WTC11 (cell line): Measurements from ENCODE around the gene JAZF1. TPM values are rescaled to one million over a fixed set of nuclear protein-coding genes. Genes with fewer than 3 reads are reported as not detected.
"Not testable (repeated sequence)": the region's sequence is repeated elsewhere in the genome, so short reads cannot be mapped to it uniquely, and the experiment has no call there.

Experiments
- ATAC-seq: fragments of 200-7000 bp; cut with Tn5 transposase; 2 replicates; pipeline ENCODE4 v1.10.0; 2021; ENCODE audit warnings: mild to moderate bottlenecking, moderate library complexity
- CTCF ChIA-PET: fragments of 300-600 bp; sonication (Branson Sonifier 250); formaldehyde crosslinking; loops from one replicate; lab custom pipeline; 2021; ENCODE audit warnings: antibody characterized with exemption; lab: Charles Lee
- POLR2A ChIA-PET: fragments of 350-600 bp; sonication (Branson Sonifier 250); formaldehyde crosslinking; loops from one replicate; lab custom pipeline; 2021; ENCODE audit warnings: antibody characterized with exemption; lab: Charles Lee
- DNase-seq: peaks from one replicate; pipeline ENCODE4 v3.0.0; 2021; ENCODE audit warnings: low spot score
- H3K27ac Mint-ChIP-seq: 2 replicates; pipeline ENCODE4 v1.8.0; 2021; ENCODE audit warnings: mixed read lengths
- H3K27me3 Mint-ChIP-seq: 2 replicates; pipeline ENCODE4 v1.8.0; 2021; ENCODE audit warnings: low read depth, mild to moderate bottlenecking, moderate library complexity, mixed read lengths
- H3K36me3 Mint-ChIP-seq: 2 replicates; pipeline ENCODE4 v1.8.0; 2021; ENCODE audit warnings: mixed read lengths
- H3K4me1 Mint-ChIP-seq: 2 replicates; pipeline ENCODE4 v1.8.0; 2022; ENCODE audit warnings: mixed read lengths
- H3K4me3 Mint-ChIP-seq: 2 replicates; pipeline ENCODE4 v1.8.0; 2021; ENCODE audit warnings: mild to moderate bottlenecking, moderate library complexity, mixed read lengths
- H3K9me3 Mint-ChIP-seq: 2 replicates; pipeline ENCODE4 v1.8.0; 2021; ENCODE audit warnings: mixed read lengths
- ESRRA ChIP-seq: sonication (generic); formaldehyde crosslinking; IDR thresholded peaks from 2 replicates; pipeline ENCODE4 v1.8.1; 2022; ENCODE audit warnings: mild to moderate bottlenecking, missing genetic modification reagents, borderline replicate concordance
- ETV6 ChIP-seq: sonication (generic); formaldehyde crosslinking; IDR thresholded peaks from 2 replicates; pipeline ENCODE4 v1.8.1; 2022; ENCODE audit warnings: mild to moderate bottlenecking, missing genetic modification reagents
- FOXP1 ChIP-seq: sonication (generic); formaldehyde crosslinking; IDR thresholded peaks from 2 replicates; pipeline ENCODE4 v1.8.0; 2022; ENCODE audit warnings: missing genetic modification reagents, mild to moderate bottlenecking, moderate library complexity, borderline replicate concordance
- GRHL2 ChIP-seq: fragments of 250-450 bp; sonication (Bioruptor Pico); IDR thresholded peaks from 2 replicates; pipeline ENCODE4 v1.8.0; 2022; ENCODE audit warnings: mild to moderate bottlenecking, moderate library complexity; ENCODE audit not compliant: insufficient replicate concordance, severe bottlenecking
- HMGA2 ChIP-seq: fragments of 250-450 bp; sonication (Bioruptor Pico); IDR thresholded peaks from 2 replicates; pipeline ENCODE4 v1.4.0; 2021; ENCODE audit warnings: mild to moderate bottlenecking, moderate library complexity
- MLX ChIP-seq: sonication (generic); formaldehyde crosslinking; IDR thresholded peaks from 2 replicates; pipeline ENCODE4 v1.8.1; 2023; ENCODE audit warnings: mild to moderate bottlenecking, missing genetic modification reagents, moderate library complexity
- PRDM15 ChIP-seq: sonication (generic); formaldehyde crosslinking; IDR thresholded peaks from 2 replicates; pipeline ENCODE4 v1.8.0; 2022; ENCODE audit warnings: missing genetic modification reagents
- TCF7 ChIP-seq: sonication (generic); formaldehyde crosslinking; IDR thresholded peaks from 2 replicates; pipeline ENCODE4 v1.8.0; 2022; ENCODE audit warnings: mild to moderate bottlenecking, low read depth, missing genetic modification reagents, moderate library complexity
- TEAD4 ChIP-seq: sonication (generic); formaldehyde crosslinking; IDR thresholded peaks from 2 replicates; pipeline ENCODE4 v1.8.0; 2022; ENCODE audit warnings: mild to moderate bottlenecking, missing genetic modification reagents
- ZNF423 ChIP-seq: fragments of 250-450 bp; sonication (Bioruptor Pico); IDR thresholded peaks from 2 replicates; pipeline ENCODE4 v2.1.2; 2022; ENCODE audit warnings: mild to moderate bottlenecking, moderate library complexity
- ZNF671 ChIP-seq: fragments of 250-450 bp; sonication (Bioruptor Pico); IDR thresholded peaks from 2 replicates; pipeline ENCODE4 v1.8.0; 2021; ENCODE audit warnings: mild to moderate bottlenecking
- ZSCAN18 ChIP-seq: fragments of 250-450 bp; sonication (Bioruptor Pico); IDR thresholded peaks from 2 replicates; pipeline ENCODE4 v2.1.2; 2022; ENCODE audit warnings: mild to moderate bottlenecking, moderate library complexity
- total RNA-seq: library from RNA; stranded (reverse); gene quantifications from 3 replicates; pipeline ENCODE4 v1.2.3, GENCODE V29; 2021
- TF ChIP-seq, protein P1 (sequence below): fragments of 250-450 bp; sonication (Bioruptor Pico); conservative IDR thresholded peaks from 2 replicates; pipeline ENCODE4 v1.9.0; 2021; ENCODE audit warnings: mild to moderate bottlenecking
- TF ChIP-seq, protein P2 (sequence below): fragments of 250-450 bp; sonication (Bioruptor Pico); IDR thresholded peaks from 2 replicates; pipeline ENCODE4 v1.8.0; 2021; ENCODE audit warnings: mild to moderate bottlenecking
- TF ChIP-seq, protein P3 (sequence below): sonication (generic); formaldehyde crosslinking; IDR thresholded peaks from 2 replicates; pipeline ENCODE4 v1.8.1; 2023; ENCODE audit warnings: mild to moderate bottlenecking, missing genetic modification reagents, moderate library complexity
- TF ChIP-seq, protein P4 (sequence below): sonication (generic); formaldehyde crosslinking; IDR thresholded peaks from 2 replicates; pipeline ENCODE4 v1.8.1; 2023; ENCODE audit warnings: mild to moderate bottlenecking, missing genetic modification reagents
- TF ChIP-seq, protein P5 (sequence below): fragments of 250-450 bp; sonication (Bioruptor Pico); IDR thresholded peaks from 2 replicates; pipeline ENCODE4 v1.9.0; 2021; ENCODE audit warnings: moderate library complexity, mild to moderate bottlenecking, inconsistent platforms, borderline replicate concordance

Gene JAZF1
- total RNA-seq, 1 experiment from 2014 or later: 19.0 TPM

- TF ChIP-seq, protein P1, sequence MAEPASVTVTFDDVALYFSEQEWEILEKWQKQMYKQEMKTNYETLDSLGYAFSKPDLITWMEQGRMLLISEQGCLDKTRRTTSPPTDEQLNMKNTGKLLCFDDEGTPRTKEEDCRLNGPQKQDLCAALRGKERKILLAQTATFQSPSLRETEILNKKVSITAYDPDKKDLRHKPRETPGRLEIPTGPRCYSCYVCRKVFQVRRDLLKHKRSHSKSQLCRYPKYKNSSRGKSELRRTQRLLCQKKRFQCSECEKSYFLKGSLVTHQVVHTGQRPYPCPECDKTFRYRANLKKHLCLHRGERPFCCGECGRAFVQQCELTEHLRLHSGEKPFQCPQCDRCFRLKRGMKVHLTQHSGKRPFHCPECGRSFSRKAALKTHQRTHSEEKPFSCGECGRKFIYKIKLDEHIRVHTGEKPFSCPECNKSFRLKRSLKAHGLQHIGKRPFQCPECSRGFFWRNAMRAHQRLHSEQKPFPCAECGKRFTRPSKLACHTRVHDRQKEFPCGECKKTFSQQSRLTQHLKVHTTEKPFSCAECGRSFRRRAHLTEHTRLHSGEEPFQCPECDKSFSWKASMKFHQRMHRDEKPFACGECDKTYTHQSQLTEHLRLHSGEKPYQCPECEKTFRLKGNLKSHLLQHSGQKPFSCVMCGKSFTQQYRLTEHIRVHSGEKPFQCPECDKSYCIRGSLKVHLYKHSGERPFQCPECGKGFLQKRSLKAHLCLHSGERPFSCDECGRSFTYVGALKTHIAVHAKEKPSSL (CRISPR knock-in tag): no peak
- no peak for TF ChIP-seq MLX
- TF ChIP-seq PRDM15 (CRISPR knock-in tag): no peak
- TF ChIP-seq, protein P2, sequence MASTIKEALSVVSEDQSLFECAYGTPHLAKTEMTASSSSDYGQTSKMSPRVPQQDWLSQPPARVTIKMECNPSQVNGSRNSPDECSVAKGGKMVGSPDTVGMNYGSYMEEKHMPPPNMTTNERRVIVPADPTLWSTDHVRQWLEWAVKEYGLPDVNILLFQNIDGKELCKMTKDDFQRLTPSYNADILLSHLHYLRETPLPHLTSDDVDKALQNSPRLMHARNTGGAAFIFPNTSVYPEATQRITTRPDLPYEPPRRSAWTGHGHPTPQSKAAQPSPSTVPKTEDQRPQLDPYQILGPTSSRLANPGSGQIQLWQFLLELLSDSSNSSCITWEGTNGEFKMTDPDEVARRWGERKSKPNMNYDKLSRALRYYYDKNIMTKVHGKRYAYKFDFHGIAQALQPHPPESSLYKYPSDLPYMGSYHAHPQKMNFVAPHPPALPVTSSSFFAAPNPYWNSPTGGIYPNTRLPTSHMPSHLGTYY (CRISPR knock-in tag): no peak
- TF ChIP-seq, protein P3, sequence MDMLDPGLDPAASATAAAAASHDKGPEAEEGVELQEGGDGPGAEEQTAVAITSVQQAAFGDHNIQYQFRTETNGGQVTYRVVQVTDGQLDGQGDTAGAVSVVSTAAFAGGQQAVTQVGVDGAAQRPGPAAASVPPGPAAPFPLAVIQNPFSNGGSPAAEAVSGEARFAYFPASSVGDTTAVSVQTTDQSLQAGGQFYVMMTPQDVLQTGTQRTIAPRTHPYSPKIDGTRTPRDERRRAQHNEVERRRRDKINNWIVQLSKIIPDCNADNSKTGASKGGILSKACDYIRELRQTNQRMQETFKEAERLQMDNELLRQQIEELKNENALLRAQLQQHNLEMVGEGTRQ (CRISPR knock-in tag): no peak
- no peak for TF ChIP-seq GRHL2 (CRISPR knock-in tag)
- no peak for TF ChIP-seq HMGA2 (CRISPR knock-in tag)
These were observed 291.9 kb downstream of the JAZF1 start (continued) for GRCh38 chr7:27888736-27889135.

DNA sequence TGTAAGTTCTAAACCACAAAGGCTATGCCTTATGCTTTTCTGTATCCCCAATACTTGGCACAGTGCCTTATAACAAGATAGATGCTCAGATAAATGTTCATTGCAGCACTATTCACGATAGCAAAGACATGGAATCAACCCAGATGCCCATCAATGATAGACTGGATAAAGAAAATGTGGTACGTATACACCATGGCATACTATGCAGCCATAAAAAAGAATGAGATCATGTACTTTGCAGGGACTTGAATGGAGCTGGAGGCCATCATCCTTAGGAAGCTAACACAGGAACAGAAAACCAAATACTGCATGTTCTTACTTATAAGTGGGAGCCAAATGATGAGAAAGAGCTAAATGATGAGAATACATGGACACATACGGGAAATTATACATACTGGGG is 293.9 kb downstream of the JAZF1 start:
- CTCF ChIA-PET, DNase-seq, H3K27ac Mint-ChIP-seq, H3K9me3 Mint-ChIP-seq, ATAC-seq, H3K36me3 Mint-ChIP-seq, H3K27me3 Mint-ChIP-seq, H3K4me3 Mint-ChIP-seq: not testable (repeated sequence)
- POLR2A ChIA-PET: interaction anchor here (0.7 kb wide), 1 partner anchor 19 kb away, joined by 5 read pairs; no protein-coding TSS in a partner anchor
- peaks cover 27% of the 10 kb centered on the region for H3K4me1 Mint-ChIP-seq

- Mint-ChIP-seq H3K27ac (no peak overlapping the region), H3K4me1 (peaks cover 27% of the 10 kb centered on the region), H3K27me3 (no peaks in the 10 kb centered on the region), H3K9me3 (peaks cover 6% of the 10 kb centered on the region), H3K4me3 (no peak overlapping the region), H3K36me3 (no peaks in the 10 kb centered on the region)
- ChIA-PET CTCF (no interaction called here), POLR2A (no interaction called here)
- DNase-seq (no peak), ATAC-seq (no peak)
- TF ChIP-seq ZNF423 (CRISPR knock-in tag) (no peak), ZSCAN18 (CRISPR knock-in tag) (no peak), MLX (no peak), TEAD4 (CRISPR knock-in tag) (no peak), TCF7 (no peak), FOXP1 (CRISPR knock-in tag) (no peak), ZNF671 (CRISPR knock-in tag) (no peak), ETV6 (CRISPR knock-in tag) (no peak), ESRRA (CRISPR knock-in tag) (no peak)
- TF ChIP-seq, protein P3 (CRISPR knock-in tag): no peak
- TF ChIP-seq, protein P4, sequence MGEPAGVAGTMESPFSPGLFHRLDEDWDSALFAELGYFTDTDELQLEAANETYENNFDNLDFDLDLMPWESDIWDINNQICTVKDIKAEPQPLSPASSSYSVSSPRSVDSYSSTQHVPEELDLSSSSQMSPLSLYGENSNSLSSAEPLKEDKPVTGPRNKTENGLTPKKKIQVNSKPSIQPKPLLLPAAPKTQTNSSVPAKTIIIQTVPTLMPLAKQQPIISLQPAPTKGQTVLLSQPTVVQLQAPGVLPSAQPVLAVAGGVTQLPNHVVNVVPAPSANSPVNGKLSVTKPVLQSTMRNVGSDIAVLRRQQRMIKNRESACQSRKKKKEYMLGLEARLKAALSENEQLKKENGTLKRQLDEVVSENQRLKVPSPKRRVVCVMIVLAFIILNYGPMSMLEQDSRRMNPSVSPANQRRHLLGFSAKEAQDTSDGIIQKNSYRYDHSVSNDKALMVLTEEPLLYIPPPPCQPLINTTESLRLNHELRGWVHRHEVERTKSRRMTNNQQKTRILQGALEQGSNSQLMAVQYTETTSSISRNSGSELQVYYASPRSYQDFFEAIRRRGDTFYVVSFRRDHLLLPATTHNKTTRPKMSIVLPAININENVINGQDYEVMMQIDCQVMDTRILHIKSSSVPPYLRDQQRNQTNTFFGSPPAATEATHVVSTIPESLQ (CRISPR knock-in tag): no peak
- TF ChIP-seq, protein P5, sequence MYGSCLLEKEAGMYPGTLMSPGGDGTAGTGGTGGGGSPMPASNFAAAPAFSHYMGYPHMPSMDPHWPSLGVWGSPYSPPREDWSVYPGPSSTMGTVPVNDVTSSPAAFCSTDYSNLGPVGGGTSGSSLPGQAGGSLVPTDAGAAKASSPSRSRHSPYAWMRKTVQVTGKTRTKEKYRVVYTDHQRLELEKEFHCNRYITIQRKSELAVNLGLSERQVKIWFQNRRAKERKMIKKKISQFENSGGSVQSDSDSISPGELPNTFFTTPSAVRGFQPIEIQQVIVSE (CRISPR knock-in tag): no peak
These were observed 294.9 kb downstream of the JAZF1 start for GRCh38 chr7:27885652-27886051.
